HepG2 (cell line): Measurements from ENCODE around the gene ACCS. TPM values are rescaled to one million over a fixed set of nuclear protein-coding genes. Genes with fewer than 3 reads are reported as not detected.

Experiments used
- ATAC-seq: fragments of 200-7000 bp; cut with Tn5 transposase; 3 replicates; pipeline ENCODE4 v1.9.1; 2020; ENCODE audit warnings: mild to moderate bottlenecking, moderate library complexity
- BruUV-seq: library from RNA; stranded (reverse); fragments of 400-500 nt; replicated peaks from 2 replicates; lab custom pipeline; 2021; lab: Mats Ljungman, UMichigan
- CTCF ChIA-PET: fragments of 300-600 bp; formaldehyde crosslinking; extraction: SDS; loops from one replicate; lab custom pipeline; 2021; ENCODE audit warnings: low total read pairs, inconsistent platforms, low intra/inter-chr PET ratio; lab: Yijun Ruan, JAX
- POLR2A ChIA-PET: fragments of 350-600 bp; sonication (Branson Sonifier 250); formaldehyde crosslinking; loops from one replicate; lab custom pipeline; 2020; ENCODE audit warnings: antibody characterized with exemption, inconsistent platforms; lab: Yijun Ruan, JAX
- DNase-seq: peaks from one replicate; pipeline ENCODE4 v3.0.0-alpha.2; 2015; ENCODE audit warnings: low spot score
- FAIRE-seq: peaks from 3 replicates; lab custom pipeline; 2011; peaks lifted over from hg19 to GRCh38; lab: Jason Lieb, UNC
- H2AFZ ChIP-seq: one replicate; pipeline ENCODE4 v1.6.1; 2011; ENCODE audit warnings: low read length, inconsistent platforms
- H3K27ac ChIP-seq: fragments of 300-600 bp; 3 replicates; pipeline ENCODE4 v1.8.0; 2011; ENCODE audit warnings: mixed run types, mild to moderate bottlenecking, mixed read lengths, low read length, inconsistent platforms; ENCODE audit not compliant: insufficient read depth; ENCODE audit errors: extremely low read length
- H3K27me3 ChIP-seq, 2 experiments: fragments of 200-600 bp in 1 of 2; 2 replicates in 1 of 2; 3 replicates in 1 of 2; pipeline versions ENCODE4 v1.6.0 to v1.8.0; 2011; ENCODE audit warnings: low read length in 2 of 2, mild to moderate bottlenecking in 2 of 2, moderate library complexity in 2 of 2, inconsistent platforms in 1 of 2; ENCODE audit not compliant: insufficient read depth in 2 of 2, control insufficient read depth in 1 of 2
- H3K36me3 ChIP-seq, 2 experiments: fragments of 200-600 bp in 1 of 2; replicated peaks in 1 of 2; 2 replicates in 1 of 2; 3 replicates in 1 of 2; pipeline versions ENCODE4 v1.5.1 to v1.8.0; 2011; ENCODE audit warnings: low read length in 2 of 2, inconsistent platforms in 1 of 2; ENCODE audit not compliant: insufficient read depth in 2 of 2, control insufficient read depth in 1 of 2
- H3K4me1 ChIP-seq: 2 replicates; pipeline ENCODE4 v1.5.1; 2012; ENCODE audit warnings: low read length, inconsistent platforms; ENCODE audit not compliant: insufficient read depth
- H3K4me2 ChIP-seq: 2 replicates; pipeline ENCODE4 v1.6.0; 2011; ENCODE audit warnings: low read depth, low read length, inconsistent platforms
- H3K4me3 ChIP-seq, 3 experiments: fragments of 200-600 bp in 1 of 3; sonication (generic), shearing (Covaris generic) in 1 of 3; replicated peaks in 1 of 3; 2 replicates each; pipeline ENCODE4 v1.5.1; 2011 to 2016; ENCODE audit warnings: low read length in 3 of 3, inconsistent platforms in 2 of 3, low read depth in 2 of 3, mild to moderate bottlenecking in 2 of 3, control low read depth in 1 of 3, mixed read lengths in 1 of 3; ENCODE audit not compliant: insufficient read depth in 1 of 3
- H3K79me2 ChIP-seq: one replicate; pipeline ENCODE4 v1.6.1; 2011; ENCODE audit warnings: low read length, inconsistent platforms; ENCODE audit not compliant: insufficient read depth
- H3K9ac ChIP-seq: 2 replicates; pipeline ENCODE4 v1.6.0; 2011; ENCODE audit warnings: mild to moderate bottlenecking, low read depth, low read length, inconsistent platforms; ENCODE audit not compliant: insufficient read depth
- H3K9me3 ChIP-seq: 2 replicates; pipeline ENCODE4 v1.5.1; 2012; ENCODE audit warnings: mild to moderate bottlenecking, low read length
- H4K20me1 ChIP-seq: 2 replicates; pipeline ENCODE4 v1.6.0; 2011; ENCODE audit warnings: inconsistent platforms, mild to moderate bottlenecking, low read length, moderate library complexity; ENCODE audit not compliant: insufficient read depth
- ATAD3A ChIP-seq: sonication (generic); formaldehyde crosslinking; IDR thresholded peaks from 2 replicates; pipeline ENCODE4 v1.4.0; 2020; ENCODE audit warnings: missing genetic modification reagents
- CBX1 ChIP-seq: IDR thresholded peaks from one replicate; pipeline ENCODE4 v1.6.1; 2016; ENCODE audit warnings: antibody characterized with exemption, low read depth
- MED13 ChIP-seq: sonication (generic); formaldehyde crosslinking; IDR thresholded peaks from 2 replicates; pipeline ENCODE4 v1.5.0; 2020; ENCODE audit warnings: missing genetic modification reagents
- MEIS2 ChIP-seq: sonication (generic); formaldehyde crosslinking; IDR thresholded peaks from 2 replicates; pipeline ENCODE4 v1.9.0; 2021; ENCODE audit warnings: mild to moderate bottlenecking, missing genetic modification reagents
- SMAD1 ChIP-seq: sonication (generic); formaldehyde crosslinking; IDR thresholded peaks from 2 replicates; pipeline ENCODE4 v1.4.0; 2020; ENCODE audit warnings: missing genetic modification reagents, low read depth, mild to moderate bottlenecking, borderline replicate concordance
- ZNF687 ChIP-seq: sonication (generic); formaldehyde crosslinking; IDR thresholded peaks from 2 replicates; pipeline ENCODE4 v1.5.1; 2020; ENCODE audit warnings: mild to moderate bottlenecking, missing genetic modification reagents, moderate library complexity
- ZNF883 ChIP-seq: sonication (generic); formaldehyde crosslinking; IDR thresholded peaks from 2 replicates; pipeline ENCODE4 v1.5.1; 2020; ENCODE audit warnings: mild to moderate bottlenecking, missing genetic modification reagents; ENCODE audit errors: not compliant biosample characterization
- WGBS: methylation state at CpG from one replicate; pipeline ENCODE4 v1.1.6; 2017; ENCODE audit warnings: low lambda C conversion rate; 5-methylcytosine and 5-hydroxymethylcytosine counted together
- in situ Hi-C: cut with HindIII; loops from 2 replicates; pipeline ENCODE4 v1.10.0; 2017; ENCODE audit warnings: low pct_unique_long_range_greater_than_20kb; ENCODE audit not compliant: extremely low pct_ligation_motif_present
- intact Hi-C: fragments of 100-400 bp; cut with micrococcal nuclease; formaldehyde crosslinking; loops from one replicate; pipeline ENCODE4 v1.10.0; 2022; ENCODE audit not compliant: unreplicated experiment
- polyA plus RNA-seq, 8 experiments: library from polyadenylated mRNA; depleted of rRNA in 3 of 8; stranded (reverse) in 7 of 8; unstranded in 1 of 8; fragments of >200 nt; fragmentation: Illumina TruSeq in 4 of 8; extraction: Trizol in 4 of 8; gene quantifications; 2 replicates each; pipeline versions ENCODE4 v1.2.1 to v1.2.3, GENCODE V29; 2011 to 2016; ENCODE audit warnings: low read depth in 4 of 8, missing spikeins in 1 of 8, mixed read lengths in 1 of 8; ENCODE audit not compliant: insufficient read depth in 1 of 8
- total RNA-seq, 5 experiments: library from RNA; depleted of rRNA; stranded (reverse); fragments of >200 nt; fragmentation: Illumina TruSeq; extraction: Trizol; gene quantifications; 2 replicates each; pipeline ENCODE4 v1.2.3, GENCODE V29; 2016; ENCODE audit warnings: low read depth in 1 of 5
- TF ChIP-seq, protein P1 (sequence below): sonication (generic); formaldehyde crosslinking; IDR thresholded peaks from 2 replicates; pipeline ENCODE4 v1.4.0; 2020; ENCODE audit warnings: mild to moderate bottlenecking, missing genetic modification reagents
- TF ChIP-seq, protein P2 (sequence below): sonication (generic); formaldehyde crosslinking; IDR thresholded peaks from 2 replicates; pipeline ENCODE4 v1.8.1; 2022; ENCODE audit warnings: low read depth, mild to moderate bottlenecking, missing genetic modification reagents
- TF ChIP-seq, protein P3 (sequence below): sonication (generic); IDR thresholded peaks from 2 replicates; pipeline ENCODE4 v1.6.1; 2016; ENCODE audit warnings: low read depth, borderline replicate concordance

ACCS gene
- total and polyA plus RNA-seq, 2 of the 13 experiments (the other 11 are each of a cell fraction or from before 2014, with no cell fraction given) = 0.55 to 0.59 TPM

- POLR2A ChIA-PET = no interaction called here
- CTCF ChIA-PET = no interaction called here
- H4K20me1 ChIP-seq = no peaks in the 10 kb centered on the region
- no peak for DNase-seq
- in situ Hi-C loops (no loop called here), intact Hi-C loops (no loop called here)
- ATAC-seq = no peak
- no peak for TF ChIP-seq MEIS2 (CRISPR knock-in tag)
- no peak for TF ChIP-seq ATAD3A (CRISPR knock-in tag)
- no peak for TF ChIP-seq SMAD1 (CRISPR knock-in tag)
- no peak for TF ChIP-seq ZNF883
- TF ChIP-seq CBX1 = no peak
- TF ChIP-seq ZNF687 (CRISPR knock-in tag) = no peak
- no peak for TF ChIP-seq MED13 (CRISPR knock-in tag)
- TF ChIP-seq, protein P1, sequence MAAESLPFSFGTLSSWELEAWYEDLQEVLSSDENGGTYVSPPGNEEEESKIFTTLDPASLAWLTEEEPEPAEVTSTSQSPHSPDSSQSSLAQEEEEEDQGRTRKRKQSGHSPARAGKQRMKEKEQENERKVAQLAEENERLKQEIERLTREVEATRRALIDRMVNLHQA (CRISPR knock-in tag) = no peak
- TF ChIP-seq, protein P2, sequence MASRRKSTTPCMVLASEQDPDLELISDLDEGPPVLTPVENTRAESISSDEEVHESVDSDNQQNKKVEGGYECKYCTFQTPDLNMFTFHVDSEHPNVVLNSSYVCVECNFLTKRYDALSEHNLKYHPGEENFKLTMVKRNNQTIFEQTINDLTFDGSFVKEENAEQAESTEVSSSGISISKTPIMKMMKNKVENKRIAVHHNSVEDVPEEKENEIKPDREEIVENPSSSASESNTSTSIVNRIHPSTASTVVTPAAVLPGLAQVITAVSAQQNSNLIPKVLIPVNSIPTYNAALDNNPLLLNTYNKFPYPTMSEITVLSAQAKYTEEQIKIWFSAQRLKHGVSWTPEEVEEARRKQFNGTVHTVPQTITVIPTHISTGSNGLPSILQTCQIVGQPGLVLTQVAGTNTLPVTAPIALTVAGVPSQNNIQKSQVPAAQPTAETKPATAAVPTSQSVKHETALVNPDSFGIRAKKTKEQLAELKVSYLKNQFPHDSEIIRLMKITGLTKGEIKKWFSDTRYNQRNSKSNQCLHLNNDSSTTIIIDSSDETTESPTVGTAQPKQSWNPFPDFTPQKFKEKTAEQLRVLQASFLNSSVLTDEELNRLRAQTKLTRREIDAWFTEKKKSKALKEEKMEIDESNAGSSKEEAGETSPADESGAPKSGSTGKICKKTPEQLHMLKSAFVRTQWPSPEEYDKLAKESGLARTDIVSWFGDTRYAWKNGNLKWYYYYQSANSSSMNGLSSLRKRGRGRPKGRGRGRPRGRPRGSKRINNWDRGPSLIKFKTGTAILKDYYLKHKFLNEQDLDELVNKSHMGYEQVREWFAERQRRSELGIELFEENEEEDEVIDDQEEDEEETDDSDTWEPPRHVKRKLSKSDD = no peak
- TF ChIP-seq, protein P3, sequence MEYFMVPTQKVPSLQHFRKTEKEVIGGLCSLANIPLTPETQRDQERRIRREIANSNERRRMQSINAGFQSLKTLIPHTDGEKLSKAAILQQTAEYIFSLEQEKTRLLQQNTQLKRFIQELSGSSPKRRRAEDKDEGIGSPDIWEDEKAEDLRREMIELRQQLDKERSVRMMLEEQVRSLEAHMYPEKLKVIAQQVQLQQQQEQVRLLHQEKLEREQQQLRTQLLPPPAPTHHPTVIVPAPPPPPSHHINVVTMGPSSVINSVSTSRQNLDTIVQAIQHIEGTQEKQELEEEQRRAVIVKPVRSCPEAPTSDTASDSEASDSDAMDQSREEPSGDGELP = no peak
- H3K9me3 ChIP-seq = no peaks in the 10 kb centered on the region
- WGBS = 82% methylated on average over 7 of the region's 7 CpGs
- no peak overlapping the region for H3K4me2 ChIP-seq
- H3K27ac ChIP-seq = no peak overlapping the region
- H3K36me3 ChIP-seq = peaks cover 6 to 51% of the 10 kb centered on the region in 2 experiments; a peak in 4 of 5 replicates
- FAIRE-seq = no peak
- H3K79me2 ChIP-seq = no peaks in the 10 kb centered on the region
- no peak overlapping the region for H3K4me3 ChIP-seq
- H3K27me3 ChIP-seq = no peaks in the 10 kb centered on the region
- H2AFZ ChIP-seq = no peak overlapping the region
- 0 out of 2 replicates have a peak, but pooled peaks cover 5% of the 10 kb centered on the region for H3K4me1 ChIP-seq
- BruUV-seq = no TSS peak
- H3K9ac ChIP-seq = no peak overlapping the region
Observed at GRCh38 chr11:44112091-44112821, 46.2 kb downstream of the ACCS start.
